ENCODE measurements around the gene NARF.

Gene NARF

DNA sequence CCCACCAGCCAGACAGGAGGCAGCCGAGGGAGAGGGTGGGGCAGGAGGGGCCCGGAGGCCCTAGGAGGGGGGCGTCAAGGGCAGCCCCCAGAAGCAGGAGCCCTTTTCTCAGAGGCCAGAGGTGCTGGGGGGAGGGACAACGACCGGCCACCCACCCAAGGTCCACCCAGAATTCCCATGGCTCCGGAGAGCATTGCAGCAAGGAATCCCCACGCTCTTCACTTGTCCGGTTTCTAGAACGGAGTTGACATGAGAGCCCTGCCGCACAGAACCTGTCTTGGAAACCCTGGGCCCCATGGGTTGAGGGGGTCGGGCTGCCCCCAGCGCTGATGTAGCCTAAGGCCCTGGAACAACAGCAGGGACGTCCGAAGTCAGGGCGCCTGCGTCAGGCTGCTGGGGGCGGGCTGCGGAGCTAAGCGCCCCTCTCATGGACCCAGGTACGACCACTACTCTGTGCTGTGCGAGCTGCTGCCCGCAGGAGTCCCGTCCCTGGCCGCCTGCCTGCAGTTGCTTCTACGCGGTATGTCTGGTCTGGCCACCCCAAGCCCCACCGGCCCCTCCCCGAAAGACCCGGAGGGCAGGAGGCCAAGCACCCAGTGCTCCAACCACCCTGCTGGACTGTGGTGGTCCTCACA is 19.2 kb upstream of the NARF start:
- DNase-seq (ENCODE audit: insufficient read length, low spot score) (no peak), FAIRE-seq (no peak)
- TF ChIP-seq POLR2AphosphoS5 (IDR thresholded peaks at IDR 0.05; ENCODE audit: low read depth, low read length): no peak
- TF ChIP-seq SPI1 (IDR thresholded peaks at IDR 0.05; ENCODE audit: low read depth, low read length): no peak
- TF ChIP-seq POU2F2 (IDR thresholded peaks at IDR 0.05; ENCODE audit: low read depth, low read length): no peak
- no peak for TF ChIP-seq PAX5 (IDR thresholded peaks at IDR 0.05; ENCODE audit: insufficient read depth, low read length, severe bottlenecking)
- TF ChIP-seq POLR2A (IDR thresholded peaks at IDR 0.05; ENCODE audit: low read depth, low read length): no peak; the same call in 1 of the 2 replicates
- TF ChIP-seq TAF1 (IDR thresholded peaks at IDR 0.05; ENCODE audit: low read depth, low read length): no peak

- DNase-seq (ENCODE audit: insufficient read length, low spot score) (no peak), FAIRE-seq (no peak)
- TF ChIP-seq POLR2AphosphoS5 (IDR thresholded peaks at IDR 0.05; ENCODE audit: low read depth, low read length) (no peak), PAX5 (IDR thresholded peaks at IDR 0.05; ENCODE audit: insufficient read depth, low read length, severe bottlenecking) (no peak), POU2F2 (IDR thresholded peaks at IDR 0.05; ENCODE audit: low read depth, low read length) (no peak), SPI1 (IDR thresholded peaks at IDR 0.05; ENCODE audit: low read depth, low read length) (no peak), POLR2A (IDR thresholded peaks at IDR 0.05; ENCODE audit: low read depth, low read length) (no peak), TAF1 (IDR thresholded peaks at IDR 0.05; ENCODE audit: low read depth, low read length) (no peak)
Measured at GRCh38 chr17:82439829-82440365, 18.6 kb upstream of the NARF start.

DNA sequence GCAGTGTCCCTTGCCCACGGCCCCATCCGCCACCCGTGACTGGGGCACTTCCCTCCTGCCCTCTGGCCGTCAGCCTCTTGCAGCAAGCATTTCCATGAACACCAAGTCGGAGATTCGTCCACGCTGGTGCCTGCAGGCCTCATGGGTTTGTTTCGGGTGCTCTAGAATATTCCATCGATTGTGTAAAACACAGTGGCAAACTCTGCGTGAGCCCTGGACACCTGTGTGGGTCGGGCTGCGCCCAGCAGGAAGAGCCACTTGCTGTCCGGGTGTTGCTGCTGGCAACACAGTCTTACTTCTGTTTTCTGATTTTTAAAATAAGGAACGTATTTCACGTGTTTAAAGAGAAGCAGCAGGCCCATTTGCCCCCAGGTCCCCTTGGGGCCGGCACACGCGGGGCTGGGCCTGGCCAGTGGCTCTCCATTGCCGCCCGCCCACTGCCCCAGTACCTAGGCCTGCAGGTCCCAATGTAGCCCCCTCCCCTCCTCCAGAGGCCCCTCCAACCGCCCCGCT is 18.0 kb upstream of the NARF start:
- DNase-seq (ENCODE audit: insufficient read length, low spot score): no peak
- TF ChIP-seq POLR2AphosphoS5 (IDR thresholded peaks at IDR 0.05; ENCODE audit: low read depth, low read length) (peak; percentile 46; the same call in 1 of the 2 replicates), TAF1 (IDR thresholded peaks at IDR 0.05; ENCODE audit: low read depth, low read length) (no peak)
- no peak for FAIRE-seq

DNA sequence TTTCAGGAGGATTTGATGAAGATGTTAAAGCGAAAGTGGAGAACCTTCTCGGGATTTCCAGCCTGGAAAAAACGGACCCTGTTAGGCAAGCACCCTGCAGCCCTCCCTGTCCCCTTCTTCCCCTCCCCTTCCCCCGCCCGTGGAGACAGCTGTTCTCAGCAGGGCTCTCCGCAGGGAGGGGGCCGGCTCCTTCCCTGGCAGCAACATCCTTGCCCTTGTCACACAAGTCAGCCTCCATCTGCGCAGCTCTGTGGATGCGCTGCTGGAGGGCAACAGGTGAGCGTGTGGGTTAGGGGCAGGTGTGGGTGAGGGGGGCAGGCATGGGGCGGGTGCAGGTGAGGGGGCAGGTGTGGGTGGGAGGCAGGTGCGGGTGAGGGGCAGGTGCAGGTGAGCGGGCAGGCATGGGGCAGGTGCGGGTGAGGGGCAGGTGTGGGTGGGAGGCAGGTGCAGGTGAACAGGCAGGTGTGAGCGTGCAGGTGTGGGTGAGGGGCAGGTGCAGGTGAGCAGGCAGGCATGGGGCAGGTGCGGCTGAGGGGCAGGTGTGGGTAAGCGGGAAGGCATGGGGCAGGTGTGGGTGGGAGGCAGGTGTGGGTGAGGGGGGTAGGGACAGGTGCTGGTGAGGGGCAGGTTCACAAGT is 17.4 kb upstream of the NARF start:
- no peak for DNase-seq (ENCODE audit: insufficient read length, low spot score)
- peak; percentile 53; the same call in 1 of the 2 replicates for TF ChIP-seq POLR2AphosphoS5 (IDR thresholded peaks at IDR 0.05; ENCODE audit: low read depth, low read length)
- TF ChIP-seq POU2F2 (IDR thresholded peaks at IDR 0.05; ENCODE audit: low read depth, low read length): no peak
- peak; percentile 43 for TF ChIP-seq POLR2A (IDR thresholded peaks at IDR 0.05; ENCODE audit: low read depth, low read length)
- FAIRE-seq: no peak

- FAIRE-seq (no peak), DNase-seq (ENCODE audit: insufficient read length, low spot score) (no peak)
- TF ChIP-seq TAF1 (IDR thresholded peaks at IDR 0.05; ENCODE audit: low read depth, low read length) (no peak), POLR2A (IDR thresholded peaks at IDR 0.05; ENCODE audit: low read depth, low read length) (peak; percentile 9; the same call in 1 of the 2 replicates), PAX5 (IDR thresholded peaks at IDR 0.05; ENCODE audit: insufficient read depth, low read length, severe bottlenecking) (no peak), SPI1 (IDR thresholded peaks at IDR 0.05; ENCODE audit: low read depth, low read length) (no peak)
Measured at GRCh38 chr17:82441691-82442487, 16.7 kb upstream of the NARF start.

DNA sequence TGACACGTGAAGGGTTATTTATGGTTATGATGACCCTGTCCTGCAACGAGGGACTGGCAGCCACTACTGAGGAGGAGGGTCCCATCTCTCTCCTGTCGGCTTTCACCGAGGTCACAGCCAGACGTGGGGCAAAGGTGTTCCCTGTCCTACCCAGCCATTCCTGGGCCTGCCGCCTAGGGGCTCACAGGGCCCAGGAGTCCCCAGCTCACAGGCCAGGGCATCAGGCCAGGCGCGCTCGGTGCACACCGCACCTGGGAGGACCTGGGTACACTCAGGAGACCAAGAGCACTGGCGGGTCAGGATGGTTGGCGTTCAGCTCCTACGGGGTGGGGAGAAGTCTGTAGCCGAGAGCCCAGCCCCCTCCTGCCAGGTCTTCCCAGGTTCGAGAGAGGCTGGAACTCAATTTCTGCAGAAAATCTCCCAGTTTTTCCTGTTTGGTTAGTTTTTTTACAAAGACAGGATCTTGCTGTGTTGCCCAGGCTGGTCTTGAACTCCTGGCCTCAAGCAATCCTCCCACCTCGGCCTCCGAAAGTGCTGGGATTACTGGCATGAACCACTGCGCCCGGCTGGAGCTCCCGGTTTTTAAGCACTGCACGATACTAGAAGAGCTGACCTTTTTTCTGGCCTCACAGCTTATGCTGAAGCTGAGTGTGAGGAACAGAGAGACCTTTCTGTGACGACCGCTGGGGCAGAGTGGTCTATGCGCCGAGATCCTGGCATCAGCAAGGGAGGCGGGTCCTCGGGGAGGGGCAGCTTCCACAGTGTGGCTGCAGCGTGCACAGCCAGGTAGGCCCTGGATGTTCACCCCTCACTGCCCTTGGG is 15.7 kb upstream of the NARF start:
- TF ChIP-seq POLR2AphosphoS5 (IDR thresholded peaks at IDR 0.05; ENCODE audit: low read depth, low read length) (no peak), POLR2A (IDR thresholded peaks at IDR 0.05; ENCODE audit: low read depth, low read length) (no peak), POU2F2 (IDR thresholded peaks at IDR 0.05; ENCODE audit: low read depth, low read length) (no peak), SPI1 (IDR thresholded peaks at IDR 0.05; ENCODE audit: low read depth, low read length) (no peak), PAX5 (IDR thresholded peaks at IDR 0.05; ENCODE audit: insufficient read depth, low read length, severe bottlenecking) (no peak), TAF1 (IDR thresholded peaks at IDR 0.05; ENCODE audit: low read depth, low read length) (no peak)
- DNase-seq (ENCODE audit: insufficient read length, low spot score) (no peak), FAIRE-seq (no peak)

DNA sequence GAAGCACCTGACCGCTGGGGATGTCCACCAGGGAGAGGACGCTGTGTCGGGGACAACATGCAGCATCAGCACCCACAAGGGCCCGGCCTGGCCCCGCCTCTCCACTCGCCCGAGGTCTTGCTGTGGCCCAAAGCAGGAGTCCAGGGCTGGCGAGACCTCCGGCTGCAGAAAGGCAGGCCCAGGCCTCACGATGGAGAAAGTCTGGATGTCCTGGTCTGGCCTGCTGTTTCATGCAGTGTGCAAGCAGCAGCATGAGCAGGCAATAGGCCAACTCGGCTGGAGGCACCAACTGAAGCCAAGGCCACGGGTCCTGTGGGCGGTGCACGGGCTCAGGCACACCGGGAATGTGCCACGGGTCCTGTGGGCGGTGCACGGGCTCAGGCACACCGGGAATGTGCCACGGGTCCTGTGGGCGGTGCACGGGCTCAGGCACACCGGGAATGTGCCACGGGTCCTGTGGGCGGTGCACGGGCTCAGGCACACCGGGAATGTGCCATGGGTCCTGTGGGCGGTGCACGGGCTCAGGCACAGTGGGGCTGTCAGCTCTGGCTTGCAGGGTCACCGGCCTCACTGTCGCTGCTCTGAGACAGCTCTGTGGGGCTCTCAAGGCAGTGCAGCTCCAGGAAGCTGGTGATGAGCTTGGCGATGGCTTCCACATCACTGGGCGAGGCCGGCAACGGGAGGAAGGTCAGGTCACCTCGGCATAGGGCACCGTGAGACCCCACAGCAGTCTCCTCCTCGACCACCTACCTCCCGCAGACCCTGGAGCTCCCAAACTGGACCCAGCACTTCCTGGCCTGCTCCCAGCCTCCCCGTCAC is 14.9 kb upstream of the NARF start:
- DNase-seq (ENCODE audit: insufficient read length, low spot score) (no peak), FAIRE-seq (no peak)
- TF ChIP-seq POLR2A (IDR thresholded peaks at IDR 0.05; ENCODE audit: low read depth, low read length) (no peak), SPI1 (IDR thresholded peaks at IDR 0.05; ENCODE audit: low read depth, low read length) (no peak), PAX5 (IDR thresholded peaks at IDR 0.05; ENCODE audit: insufficient read depth, low read length, severe bottlenecking) (no peak), TAF1 (IDR thresholded peaks at IDR 0.05; ENCODE audit: low read depth, low read length) (no peak), POLR2AphosphoS5 (IDR thresholded peaks at IDR 0.05; ENCODE audit: low read depth, low read length) (no peak; the same call in 1 of the 2 replicates), POU2F2 (IDR thresholded peaks at IDR 0.05; ENCODE audit: low read depth, low read length) (no peak)

- FAIRE-seq (no peak), DNase-seq (ENCODE audit: insufficient read length, low spot score) (no peak)
- TF ChIP-seq POLR2AphosphoS5 (IDR thresholded peaks at IDR 0.05; ENCODE audit: low read depth, low read length) (no peak), POLR2A (IDR thresholded peaks at IDR 0.05; ENCODE audit: low read depth, low read length) (no peak), POU2F2 (IDR thresholded peaks at IDR 0.05; ENCODE audit: low read depth, low read length) (no peak), TAF1 (IDR thresholded peaks at IDR 0.05; ENCODE audit: low read depth, low read length) (no peak), SPI1 (IDR thresholded peaks at IDR 0.05; ENCODE audit: low read depth, low read length) (no peak), PAX5 (IDR thresholded peaks at IDR 0.05; ENCODE audit: insufficient read depth, low read length, severe bottlenecking) (no peak)
Measured at GRCh38 chr17:82444284-82444893, 14.2 kb upstream of the NARF start.

Measured in GM12891 (cell line).